Activated naive CD8-positive, alpha-beta T cell treated with anti-CD3 and anti-CD28 coated beads, Interleukin-2, amount 50 U/mL, for 24 hours (primary cell): ENCODE results near the gene CAB39.
A peak's percentile ranks its signal among the peaks of the same experiment; 100 is the strongest.
"Not testable (repeated sequence)": the region's sequence is repeated elsewhere in the genome, so short reads cannot be mapped to it uniquely, and the experiment has no call there.

ENCODE experiments used
- ATAC-seq: fragments of 150-1000 bp; cut with Tn5 transposase; one replicate; pipeline ENCODE4 v1.10.0; 2021
- DNase-seq: peaks from one replicate; pipeline ENCODE4 v3.0.0; 2021
- H3K27ac Mint-ChIP-seq: one replicate; pipeline ENCODE4 v1.8.0; 2021; ENCODE audit warnings: mild to moderate bottlenecking, mixed read lengths
- H3K27me3 Mint-ChIP-seq: one replicate; pipeline ENCODE4 v1.8.0; 2021; ENCODE audit warnings: mixed read lengths
- H3K36me3 Mint-ChIP-seq: one replicate; pipeline ENCODE4 v1.8.0; 2021; ENCODE audit warnings: low read depth, mixed read lengths
- H3K4me1 Mint-ChIP-seq: one replicate; pipeline ENCODE4 v1.8.0; 2021; ENCODE audit warnings: mixed read lengths
- H3K4me3 Mint-ChIP-seq: one replicate; pipeline ENCODE4 v1.8.0; 2021; ENCODE audit warnings: mild to moderate bottlenecking, moderate library complexity, mixed read lengths
- H3K9me3 Mint-ChIP-seq: one replicate; pipeline ENCODE4 v1.8.0; 2021; ENCODE audit warnings: mixed read lengths

CAB39 gene

GRCh38 chr2:230693411-230693810 lies 19.2 kb upstream of the CAB39 start:
- Mint-ChIP-seq H3K4me1 (peaks cover 20% of the 10 kb centered on the region), H3K27ac (no peak overlapping the region), H3K9me3 (no peaks in the 10 kb centered on the region), H3K4me3 (no peak overlapping the region), H3K36me3 (no peaks in the 10 kb centered on the region), H3K27me3 (no peaks in the 10 kb centered on the region)
- no peak for DNase-seq
- no peak for ATAC-seq

DNA sequence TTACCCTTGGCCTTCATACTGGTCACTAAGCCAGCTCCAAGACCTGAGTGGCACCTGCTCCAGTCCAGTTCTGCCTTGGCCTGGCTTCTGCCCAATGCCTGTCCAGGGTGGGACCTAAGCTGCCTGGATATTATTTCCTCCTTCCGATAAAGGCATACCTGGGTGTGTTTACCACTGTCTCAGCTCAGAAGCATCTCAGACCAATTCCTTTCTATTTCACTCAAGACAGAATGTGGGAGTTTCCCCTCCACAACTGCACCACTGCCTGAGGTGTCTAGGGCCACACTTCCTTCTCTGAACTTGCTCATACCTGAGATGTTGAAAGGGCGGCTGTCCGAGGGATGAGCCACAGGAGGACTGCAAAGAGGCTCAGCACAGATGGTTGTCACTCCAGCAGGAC lies 18.4 kb upstream of the CAB39 start:
- ATAC-seq = peak; percentile 70
- H3K4me3 Mint-ChIP-seq = no peak overlapping the region
- peaks cover 20% of the 10 kb centered on the region for H3K4me1 Mint-ChIP-seq
- peak overlapping the region; percentile 16 for H3K27ac Mint-ChIP-seq
- H3K27me3 Mint-ChIP-seq = no peaks in the 10 kb centered on the region
- no peaks in the 10 kb centered on the region for H3K9me3 Mint-ChIP-seq
- DNase-seq = no peak
- H3K36me3 Mint-ChIP-seq = no peaks in the 10 kb centered on the region

- ATAC-seq = no peak
Measured at GRCh38 chr2:230695551-230695950, 17.1 kb upstream of the CAB39 start.

DNA sequence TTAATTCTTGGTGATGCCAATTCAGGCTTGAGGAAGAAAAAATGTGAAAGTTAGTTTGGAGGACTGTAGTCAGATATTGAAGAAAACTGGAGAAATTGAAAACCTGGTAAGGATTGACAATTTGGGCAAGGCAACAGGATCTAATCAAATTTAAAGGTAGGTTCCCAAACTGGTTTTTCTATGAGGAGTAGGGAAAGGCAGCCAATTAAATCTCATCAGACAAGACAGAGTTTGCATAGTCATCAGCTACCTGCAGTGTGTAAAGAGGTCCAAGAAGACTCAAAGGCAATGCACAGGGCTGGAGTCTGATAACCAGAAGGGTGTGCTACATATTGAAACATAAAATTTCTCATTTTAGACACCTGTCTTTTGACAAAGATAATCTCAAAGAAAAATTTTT lies 16.0 kb upstream of the CAB39 start:
- H3K9me3 Mint-ChIP-seq = peaks cover under 1% of the 10 kb centered on the region
- H3K27me3 Mint-ChIP-seq = no peaks in the 10 kb centered on the region
- no peak overlapping the region for H3K27ac Mint-ChIP-seq
- no peaks in the 10 kb centered on the region for H3K36me3 Mint-ChIP-seq
- peaks cover 20% of the 10 kb centered on the region for H3K4me1 Mint-ChIP-seq
- DNase-seq = no peak
- ATAC-seq = no peak
- no peak overlapping the region for H3K4me3 Mint-ChIP-seq

More at GRCh38 chr2:230695551-230695950, 17.1 kb upstream of the CAB39 start:
- Mint-ChIP-seq H3K4me3 (no peak overlapping the region), H3K27ac (no peak overlapping the region), H3K27me3 (no peaks in the 10 kb centered on the region), H3K9me3 (no peaks in the 10 kb centered on the region), H3K36me3 (no peaks in the 10 kb centered on the region), H3K4me1 (peaks cover 21% of the 10 kb centered on the region)
- DNase-seq = no peak

- H3K36me3 Mint-ChIP-seq = peaks cover 5% of the 10 kb centered on the region
- H3K27me3 Mint-ChIP-seq = no peaks in the 10 kb centered on the region
- peaks cover 20% of the 10 kb centered on the region for H3K4me1 Mint-ChIP-seq
- H3K27ac Mint-ChIP-seq = no peak overlapping the region
- peak; percentile 76 for ATAC-seq
- no peak for DNase-seq
- H3K4me3 Mint-ChIP-seq = no peak overlapping the region
- peaks cover 9% of the 10 kb centered on the region for H3K9me3 Mint-ChIP-seq
Measured at GRCh38 chr2:230697676-230698075, 15.0 kb upstream of the CAB39 start.

- peaks cover 18% of the 10 kb centered on the region for H3K4me1 Mint-ChIP-seq
- H3K9me3 Mint-ChIP-seq = peaks cover 12% of the 10 kb centered on the region
- H3K4me3 Mint-ChIP-seq, DNase-seq, ATAC-seq, H3K27me3 Mint-ChIP-seq, H3K36me3 Mint-ChIP-seq, H3K27ac Mint-ChIP-seq: not testable (repeated sequence)
Measured at GRCh38 chr2:230698753-230699152, 13.9 kb upstream of the CAB39 start.

DNA sequence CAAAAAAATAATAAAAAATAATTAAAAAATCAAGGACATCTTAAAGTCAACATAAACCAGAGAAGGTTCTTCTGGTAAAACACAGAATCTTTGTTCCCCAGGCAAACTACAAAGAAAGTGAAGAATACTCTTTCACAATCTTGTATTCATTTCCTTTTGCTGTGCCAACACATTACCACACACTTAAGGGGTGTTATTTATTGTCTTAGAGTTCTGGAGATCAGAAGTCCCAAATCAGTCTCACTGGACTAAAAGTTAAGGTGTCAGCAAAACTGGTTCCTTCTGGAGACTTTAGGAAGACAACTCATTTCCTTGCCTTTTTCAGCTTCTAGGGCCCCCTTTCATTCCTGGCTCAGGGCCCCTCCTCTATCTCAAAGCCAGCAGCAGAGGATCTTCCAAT lies 12.2 kb upstream of the CAB39 start:
- DNase-seq (no peak), ATAC-seq (no peak)
- peaks cover 10% of the 10 kb centered on the region for H3K36me3 Mint-ChIP-seq
- H3K9me3 Mint-ChIP-seq = peaks cover 12% of the 10 kb centered on the region
- no peaks in the 10 kb centered on the region for H3K27me3 Mint-ChIP-seq
- H3K4me1 Mint-ChIP-seq = peaks cover 14% of the 10 kb centered on the region
- H3K27ac Mint-ChIP-seq = no peak overlapping the region
- no peak overlapping the region for H3K4me3 Mint-ChIP-seq

GRCh38 chr2:230701308-230701707 lies 11.3 kb upstream of the CAB39 start:
- H3K4me3 Mint-ChIP-seq = no peak overlapping the region
- no peak overlapping the region for H3K27ac Mint-ChIP-seq
- ATAC-seq (no peak), DNase-seq (no peak)
- peaks cover 12% of the 10 kb centered on the region for H3K9me3 Mint-ChIP-seq
- peaks cover 10% of the 10 kb centered on the region for H3K36me3 Mint-ChIP-seq
- H3K4me1 Mint-ChIP-seq = peaks cover 14% of the 10 kb centered on the region
- H3K27me3 Mint-ChIP-seq = no peaks in the 10 kb centered on the region

GRCh38 chr2:230702457-230702856 lies 10.2 kb upstream of the CAB39 start:
- H3K4me3 Mint-ChIP-seq, H3K27me3 Mint-ChIP-seq, H3K4me1 Mint-ChIP-seq, H3K36me3 Mint-ChIP-seq, ATAC-seq, DNase-seq: not testable (repeated sequence)
- peak overlapping the region; percentile 11 for H3K27ac Mint-ChIP-seq
- H3K9me3 Mint-ChIP-seq = peaks cover 12% of the 10 kb centered on the region

DNA sequence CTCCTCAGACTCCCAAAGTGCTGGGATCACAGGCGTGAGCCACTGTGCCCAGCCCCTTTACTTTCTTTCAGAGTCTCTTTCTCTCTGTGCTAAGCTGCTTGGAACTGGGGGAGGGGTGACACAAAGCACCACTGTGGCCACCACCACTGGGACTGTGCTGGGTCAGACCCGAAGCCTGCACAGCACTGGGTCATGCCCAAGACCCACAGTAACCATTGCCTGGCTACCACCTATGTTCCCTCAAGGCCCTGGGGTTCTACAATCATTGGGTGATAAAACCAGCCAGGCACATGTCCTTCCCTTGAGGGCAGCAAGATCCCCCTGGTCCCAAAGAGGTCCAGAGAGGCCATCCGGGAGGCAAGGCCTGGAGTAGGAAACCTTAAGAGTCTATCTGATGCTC lies 9.1 kb upstream of the CAB39 start:
- H3K36me3 Mint-ChIP-seq = peaks cover 10% of the 10 kb centered on the region
- no peak for DNase-seq
- no peaks in the 10 kb centered on the region for H3K27me3 Mint-ChIP-seq
- no peak overlapping the region for H3K4me3 Mint-ChIP-seq
- peaks cover 7% of the 10 kb centered on the region for H3K4me1 Mint-ChIP-seq
- peaks cover 12% of the 10 kb centered on the region for H3K9me3 Mint-ChIP-seq
- H3K27ac Mint-ChIP-seq = no peak overlapping the region
- no peak for ATAC-seq

DNA sequence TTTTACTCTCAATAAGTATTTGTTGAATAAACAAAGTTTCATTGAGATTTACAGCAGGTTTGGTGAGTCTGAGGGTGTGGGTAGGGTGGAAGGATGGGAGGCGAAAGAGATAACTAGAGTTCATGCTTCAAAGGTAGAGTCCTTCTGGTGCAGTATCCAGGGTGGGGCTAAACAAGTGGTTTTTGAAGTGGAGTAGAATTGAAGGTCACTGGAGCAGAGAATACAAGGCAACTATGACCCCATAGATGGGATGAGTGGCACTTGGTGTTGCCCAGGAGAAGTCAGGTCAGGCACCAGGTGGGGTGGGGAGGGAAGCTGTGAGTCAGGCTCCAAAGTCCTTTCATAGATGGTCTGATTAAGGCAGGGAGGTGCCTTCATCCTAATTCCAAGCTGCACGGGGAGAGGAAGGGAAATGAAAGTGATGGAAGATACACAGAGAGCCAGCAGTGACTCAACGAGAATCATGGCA lies 6.6 kb upstream of the CAB39 start:
- H3K27me3 Mint-ChIP-seq = no peaks in the 10 kb centered on the region
- H3K4me3 Mint-ChIP-seq = no peak overlapping the region
- H3K36me3 Mint-ChIP-seq = peaks cover 10% of the 10 kb centered on the region
- no peak overlapping the region for H3K27ac Mint-ChIP-seq
- ATAC-seq = no peak
- no peak for DNase-seq
- peaks cover 3% of the 10 kb centered on the region for H3K4me1 Mint-ChIP-seq
- peaks cover 12% of the 10 kb centered on the region for H3K9me3 Mint-ChIP-seq

GRCh38 chr2:230706966-230707365 lies 5.7 kb upstream of the CAB39 start:
- H3K9me3 Mint-ChIP-seq = peaks cover 8% of the 10 kb centered on the region
- DNase-seq = no peak
- ATAC-seq = no peak
- H3K27me3 Mint-ChIP-seq = no peaks in the 10 kb centered on the region
- H3K4me3 Mint-ChIP-seq = no peak overlapping the region
- peaks cover 8% of the 10 kb centered on the region for H3K36me3 Mint-ChIP-seq
- H3K4me1 Mint-ChIP-seq = peaks cover 10% of the 10 kb centered on the region
- H3K27ac Mint-ChIP-seq = no peak overlapping the region

- H3K27me3 Mint-ChIP-seq = no peaks in the 10 kb centered on the region
- H3K9me3 Mint-ChIP-seq = no peaks in the 10 kb centered on the region
- no peak overlapping the region for H3K27ac Mint-ChIP-seq
- ATAC-seq = no peak
- DNase-seq = no peak
- no peak overlapping the region for H3K4me3 Mint-ChIP-seq
- peaks cover 2% of the 10 kb centered on the region for H3K36me3 Mint-ChIP-seq
- H3K4me1 Mint-ChIP-seq = peaks cover 16% of the 10 kb centered on the region
Measured at GRCh38 chr2:230708204-230708603, 4.4 kb upstream of the CAB39 start.

DNA sequence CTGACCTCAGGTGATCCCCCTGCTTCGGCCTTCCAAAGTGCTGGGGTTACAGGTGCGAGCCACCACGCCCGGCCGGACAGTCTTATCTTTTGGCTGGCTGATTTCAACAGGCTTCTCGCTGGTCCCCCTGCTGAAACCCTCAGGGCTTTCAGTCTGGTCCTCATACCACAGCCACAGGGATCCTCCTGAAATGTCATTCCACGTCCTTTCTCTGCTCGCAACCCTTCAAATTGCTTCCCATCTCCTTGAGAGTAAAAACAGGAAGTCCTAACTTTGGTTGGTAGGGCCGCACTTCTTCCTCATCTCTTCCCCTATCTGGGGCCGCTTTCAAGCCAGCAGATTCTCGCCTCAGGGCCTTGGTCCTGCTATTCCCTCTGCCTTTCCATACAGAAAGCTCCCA lies 1.4 kb upstream of the CAB39 start:
- peaks cover 18% of the 10 kb centered on the region for H3K36me3 Mint-ChIP-seq
- H3K4me3 Mint-ChIP-seq = no peak overlapping the region
- no peaks in the 10 kb centered on the region for H3K9me3 Mint-ChIP-seq
- peak overlapping the region; percentile 22 for H3K27ac Mint-ChIP-seq
- no peak for ATAC-seq
- H3K4me1 Mint-ChIP-seq = peaks cover 35% of the 10 kb centered on the region
- no peak for DNase-seq
- no peaks in the 10 kb centered on the region for H3K27me3 Mint-ChIP-seq

GRCh38 chr2:230713331-230714135 lies 891 bp downstream of the CAB39 start:
- H3K9me3 Mint-ChIP-seq = no peaks in the 10 kb centered on the region
- peak overlapping the region; percentile 95 for H3K4me3 Mint-ChIP-seq
- H3K27ac Mint-ChIP-seq = peak overlapping the region; percentile 90
- peak; percentile 26 for ATAC-seq
- peaks cover 23% of the 10 kb centered on the region for H3K36me3 Mint-ChIP-seq
- H3K4me1 Mint-ChIP-seq = peaks cover 53% of the 10 kb centered on the region
- DNase-seq = peak; percentile 51
- H3K27me3 Mint-ChIP-seq = no peaks in the 10 kb centered on the region
